A673 (cell line): ENCODE results near the gene ZNF775. TPM values are rescaled to one million over a fixed set of nuclear protein-coding genes. Genes with fewer than 3 reads are reported as not detected.

Source experiments
- BruUV-seq: library from RNA; stranded (reverse); fragments of 400-500 nt; replicated peaks from 2 replicates; lab custom pipeline; 2021; lab: Mats Ljungman, UMichigan
- CTCF ChIA-PET: fragments of 300-600 bp; sonication (Branson Sonifier 250); formaldehyde crosslinking; loops from one replicate; lab custom pipeline; 2022; ENCODE audit warnings: antibody characterized with exemption; lab: Charles Lee
- POLR2A ChIA-PET: fragments of 300-600 bp; sonication (Branson Sonifier 250); formaldehyde crosslinking; loops from one replicate; lab custom pipeline; 2022; ENCODE audit warnings: antibody characterized with exemption; ENCODE audit not compliant: low non-redundant PET; lab: Charles Lee
- DNase-seq: peaks from one replicate; pipeline ENCODE4 v3.0.0-alpha.2; 2015; ENCODE audit warnings: low spot score
- H3K27ac ChIP-seq: fragments of 200-600 bp; sonication (generic); 2 replicates; pipeline ENCODE4 v1.5.1; 2016; ENCODE audit warnings: mixed run types, low read depth, mild to moderate bottlenecking, mixed read lengths, antibody characterized with exemption, low read length; ENCODE audit not compliant: poor library complexity, severe bottlenecking
- H3K27me3 ChIP-seq: fragments of 200-600 bp; sonication (generic); replicated peaks from 2 replicates; pipeline ENCODE4 v1.6.1; 2017; ENCODE audit warnings: mixed run types, low read depth, mild to moderate bottlenecking, mixed read lengths, antibody characterized with exemption, low read length; ENCODE audit not compliant: insufficient read depth, poor library complexity
- H3K36me3 ChIP-seq: fragments of 200-600 bp; sonication (generic); 2 replicates; pipeline ENCODE4 v1.6.1; 2016; ENCODE audit warnings: mixed run types, mild to moderate bottlenecking, mixed read lengths, antibody characterized with exemption, low read length; ENCODE audit not compliant: insufficient read depth, poor library complexity, severe bottlenecking
- H3K4me1 ChIP-seq: fragments of 200-600 bp; sonication (generic); 2 replicates; pipeline ENCODE4 v1.6.1; 2017; ENCODE audit warnings: mixed run types, mild to moderate bottlenecking, mixed read lengths, antibody characterized with exemption, low read length; ENCODE audit not compliant: insufficient read depth, poor library complexity, severe bottlenecking
- H3K4me3 ChIP-seq: fragments of 200-600 bp; sonication (generic); 2 replicates; pipeline ENCODE4 v1.5.1; 2016; ENCODE audit warnings: low read depth, mixed run types, mild to moderate bottlenecking, mixed read lengths, low read length; ENCODE audit not compliant: poor library complexity, severe bottlenecking
- H3K9me3 ChIP-seq: fragments of 200-600 bp; sonication (generic); 2 replicates; pipeline ENCODE4 v1.6.1; 2016; ENCODE audit warnings: mixed run types, low read depth, mild to moderate bottlenecking, mixed read lengths, antibody characterized with exemption, low read length; ENCODE audit not compliant: poor library complexity, severe bottlenecking
- EZH2 ChIP-seq: fragments of 200-600 bp; sonication (generic); IDR thresholded peaks from 2 replicates; pipeline ENCODE4 v1.6.1; 2017; ENCODE audit warnings: borderline replicate concordance, low read depth, mild to moderate bottlenecking, mixed read lengths, antibody characterized with exemption, low read length; ENCODE audit not compliant: poor library complexity, severe bottlenecking
- intact Hi-C: fragments of 100-400 bp; cut with micrococcal nuclease; formaldehyde crosslinking; loops from one replicate; pipeline ENCODE4 v1.10.0; 2022; ENCODE audit not compliant: unreplicated experiment
- total RNA-seq: library from RNA; stranded (reverse); gene quantifications from 2 replicates; pipeline ENCODE4 v1.2.3, GENCODE V29; 2021
- TF ChIP-seq, protein P1 (sequence below): fragments of 300-800, 200-600 bp; sonication (generic); conservative IDR thresholded peaks from 2 replicates; pipeline ENCODE4 v1.5.1; 2017; ENCODE audit warnings: low read depth, mild to moderate bottlenecking, antibody characterized with exemption, low read length, moderate library complexity, mixed read lengths

Gene ZNF775
- total RNA-seq, 1 experiment from 2014 or later: 12.1 TPM

DNA sequence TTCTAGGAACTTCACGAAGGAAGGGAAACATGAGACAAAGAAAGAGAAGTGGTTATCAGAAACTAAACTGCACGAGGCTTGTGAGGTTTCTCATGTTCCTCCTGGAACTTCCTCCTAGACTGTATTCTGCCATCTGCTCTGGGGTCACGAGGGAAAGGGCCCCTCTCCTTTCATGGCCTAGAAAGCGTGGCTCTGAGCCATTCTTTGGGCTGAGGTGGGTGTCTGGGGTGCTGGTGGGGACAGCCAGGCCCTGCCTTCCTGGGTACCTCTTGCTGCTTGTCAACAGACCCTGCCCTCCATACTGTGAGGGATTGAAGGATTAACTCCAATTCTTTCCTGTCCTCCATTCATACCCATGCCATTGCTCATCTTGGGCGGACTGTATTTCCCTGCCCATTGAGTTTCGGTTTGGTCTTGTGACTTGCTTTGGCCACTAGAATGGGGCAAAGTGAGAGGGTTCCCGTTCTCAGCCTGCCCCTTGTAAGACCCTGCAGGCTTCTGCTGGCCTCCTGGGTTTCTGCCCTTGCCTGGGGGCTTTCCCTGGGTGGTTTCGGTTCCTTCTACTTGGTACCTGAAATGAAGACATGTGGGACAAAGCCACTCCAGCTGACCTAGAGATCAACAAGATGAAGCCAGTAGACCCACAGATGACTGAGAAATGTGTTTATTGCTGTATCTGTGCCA, 56.4 kb downstream of the ZNF775 start:
- ChIA-PET CTCF (interaction anchor here (0.6 kb wide), 1 partner anchor 15 kb away, joined by 5 read pairs; the partner anchor contains the start of gene GIMAP8), POLR2A (no interaction called here)
- TF ChIP-seq, protein P1, sequence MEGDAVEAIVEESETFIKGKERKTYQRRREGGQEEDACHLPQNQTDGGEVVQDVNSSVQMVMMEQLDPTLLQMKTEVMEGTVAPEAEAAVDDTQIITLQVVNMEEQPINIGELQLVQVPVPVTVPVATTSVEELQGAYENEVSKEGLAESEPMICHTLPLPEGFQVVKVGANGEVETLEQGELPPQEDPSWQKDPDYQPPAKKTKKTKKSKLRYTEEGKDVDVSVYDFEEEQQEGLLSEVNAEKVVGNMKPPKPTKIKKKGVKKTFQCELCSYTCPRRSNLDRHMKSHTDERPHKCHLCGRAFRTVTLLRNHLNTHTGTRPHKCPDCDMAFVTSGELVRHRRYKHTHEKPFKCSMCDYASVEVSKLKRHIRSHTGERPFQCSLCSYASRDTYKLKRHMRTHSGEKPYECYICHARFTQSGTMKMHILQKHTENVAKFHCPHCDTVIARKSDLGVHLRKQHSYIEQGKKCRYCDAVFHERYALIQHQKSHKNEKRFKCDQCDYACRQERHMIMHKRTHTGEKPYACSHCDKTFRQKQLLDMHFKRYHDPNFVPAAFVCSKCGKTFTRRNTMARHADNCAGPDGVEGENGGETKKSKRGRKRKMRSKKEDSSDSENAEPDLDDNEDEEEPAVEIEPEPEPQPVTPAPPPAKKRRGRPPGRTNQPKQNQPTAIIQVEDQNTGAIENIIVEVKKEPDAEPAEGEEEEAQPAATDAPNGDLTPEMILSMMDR: no peak
- TF ChIP-seq EZH2: no peak
- no TSS peak for BruUV-seq
- Histone ChIP-seq H3K4me3 (no peak overlapping the region), H3K27me3 (no peaks in the 10 kb centered on the region), H3K9me3 (no peaks in the 10 kb centered on the region), H3K36me3 (no peaks in the 10 kb centered on the region), H3K27ac (no peak overlapping the region), H3K4me1 (no peaks in the 10 kb centered on the region)
- intact Hi-C loops: no loop called here
- no peak for DNase-seq

- no peak overlapping the region for H3K4me3 ChIP-seq
- POLR2A ChIA-PET: no interaction called here
- no peaks in the 10 kb centered on the region for H3K9me3 ChIP-seq
- H3K4me1 ChIP-seq: no peaks in the 10 kb centered on the region
- CTCF ChIA-PET: no interaction called here
- no peaks in the 10 kb centered on the region for H3K27me3 ChIP-seq
- intact Hi-C loops: no loop called here
- TF ChIP-seq EZH2: no peak
- TF ChIP-seq, protein P1: no peak
- H3K27ac ChIP-seq: no peak overlapping the region
- H3K36me3 ChIP-seq: no peaks in the 10 kb centered on the region
- DNase-seq: no peak
- no TSS peak for BruUV-seq
These were observed 60.8 kb downstream of the ZNF775 start for GRCh38 chr7:150439967-150440366.

GRCh38 chr7:150441524-150441923, 62.4 kb downstream of the ZNF775 start:
- DNase-seq: no peak
- Histone ChIP-seq H3K4me1 (no peaks in the 10 kb centered on the region), H3K27ac (no peak overlapping the region), H3K4me3 (no peak overlapping the region), H3K27me3 (no peaks in the 10 kb centered on the region), H3K36me3 (no peaks in the 10 kb centered on the region), H3K9me3 (no peaks in the 10 kb centered on the region)
- no peak for TF ChIP-seq EZH2
- POLR2A ChIA-PET: no interaction called here
- CTCF ChIA-PET: no interaction called here
- intact Hi-C loops: no loop called here
- no TSS peak for BruUV-seq

- POLR2A ChIA-PET: no interaction called here
These were observed 63.7 kb downstream of the ZNF775 start for GRCh38 chr7:150442811-150443210.

More at GRCh38 chr7:150442811-150443210, 63.7 kb downstream of the ZNF775 start:
- Histone ChIP-seq H3K27ac (no peak overlapping the region), H3K4me3 (no peak overlapping the region), H3K27me3 (no peaks in the 10 kb centered on the region), H3K4me1 (no peaks in the 10 kb centered on the region), H3K36me3 (no peaks in the 10 kb centered on the region), H3K9me3 (no peaks in the 10 kb centered on the region)
- intact Hi-C loops: no loop called here
- TF ChIP-seq EZH2: no peak
- TF ChIP-seq, protein P1: no peak
- DNase-seq: no peak
- no TSS peak for BruUV-seq
- CTCF ChIA-PET: no interaction called here
